Tibial nerve (tissue), 4 donors: ENCODE results near the gene ZNF579. TPM values are rescaled to one million over a fixed set of nuclear protein-coding genes. Genes with fewer than 3 reads are reported as not detected.
A peak's percentile ranks its signal among the peaks of the same experiment; 100 is the strongest.

Experiments
- DNase-seq, 2 donors: peaks; one replicate each; pipeline ENCODE4 v3.0.0-alpha.2; 2019; ENCODE audit warnings: low spot score in 2 of 2
- H3K27ac ChIP-seq, 4 donors: fragments of 200-600 bp; sonication (generic) in 3 of 4; one replicate each; pipeline ENCODE4 v1.5.1; 2017 to 2019; ENCODE audit warnings: mild to moderate bottlenecking in 1 of 4
- H3K27me3 ChIP-seq, 2 donors: fragments of 200-600 bp; sonication (generic) in 1 of 2; one replicate each; pipeline versions ENCODE4 v1.5.1 to v1.6.0; 2017 to 2019
- H3K36me3 ChIP-seq, 3 donors: fragments of 200-600 bp; sonication (generic); one replicate each; pipeline ENCODE4 v1.5.1; 2018 to 2019
- H3K4me1 ChIP-seq, 4 donors: fragments of 200-600 bp; sonication (generic) in 3 of 4; one replicate each; pipeline ENCODE4 v1.5.1; 2017 to 2019
- H3K4me3 ChIP-seq, 4 donors: fragments of 200-600 bp; sonication (generic) in 3 of 4; one replicate each; pipeline ENCODE4 v1.5.1; 2017 to 2019; ENCODE audit warnings: mild to moderate bottlenecking in 1 of 4, moderate library complexity in 1 of 4
- H3K9me3 ChIP-seq, 4 donors: fragments of 200-600 bp; sonication (generic) in 3 of 4; one replicate each; pipeline ENCODE4 v1.5.1; 2017 to 2019
- EP300 ChIP-seq, 2 donors: sonication (generic); formaldehyde crosslinking; IDR thresholded peaks; one replicate each; pipeline ENCODE4 v1.6.1; 2017; ENCODE audit warnings: antibody characterized with exemption in 2 of 2, mild to moderate bottlenecking in 1 of 2
- POLR2A ChIP-seq, 2 donors: fragments of 450-650 bp; IDR thresholded peaks; one replicate each; pipeline ENCODE4 v1.6.1; 2017; ENCODE audit warnings: antibody characterized with exemption in 2 of 2, mild to moderate bottlenecking in 2 of 2, moderate library complexity in 2 of 2
- WGBS, 2 donors: methylation state at CpG; one replicate each; pipeline ENCODE4 v1.1.5; 2018; 5-methylcytosine and 5-hydroxymethylcytosine counted together
- total RNA-seq, 4 donors: library from RNA; depleted of rRNA; stranded (reverse); fragments of >200 nt; gene quantifications; one replicate each; pipeline ENCODE4 v1.1.0, GENCODE V29; 2016
- TF ChIP-seq, protein P1 (sequence below), 5 experiments: fragments of 200-600 bp in 3 of 5; fragments of 450-650 bp in 2 of 5; sonication (generic) in 3 of 5; IDR thresholded peaks; one replicate each; pipeline ENCODE4 v1.5.1; 2016 to 2019; ENCODE audit warnings: antibody characterized with exemption in 5 of 5, mild to moderate bottlenecking in 3 of 5, moderate library complexity in 2 of 5

ZNF579 gene
- 1 to 10 TPM; 2.0 to 5.3 (median 4.2) TPM for total RNA-seq

DNA sequence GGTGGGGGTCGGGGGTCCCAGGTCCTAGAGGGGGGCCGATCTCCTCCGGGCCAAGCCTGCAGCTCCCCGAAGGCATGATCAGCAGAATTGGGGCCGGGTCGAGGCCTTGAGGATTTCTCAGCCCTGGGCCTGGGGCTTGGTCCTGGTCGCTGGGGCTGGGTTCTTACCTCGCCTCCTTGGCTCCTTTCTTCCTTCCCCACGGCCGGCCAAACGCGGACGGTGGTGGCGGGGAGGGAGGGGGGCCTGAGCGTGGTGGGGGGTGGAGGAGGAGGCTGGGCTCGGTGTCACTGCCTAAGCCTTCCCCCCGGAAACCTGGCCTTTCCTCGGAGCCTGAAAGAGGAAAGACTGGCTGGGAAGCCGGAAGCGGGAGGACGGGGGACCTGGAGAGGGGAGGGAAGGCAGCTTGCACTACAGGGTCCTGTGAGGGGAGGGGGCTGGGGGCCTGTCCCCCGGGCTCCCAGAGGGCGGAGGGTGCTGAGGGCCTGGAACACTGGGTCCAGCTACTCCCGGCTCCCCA, at the start of gene ZNF579:
Gene ZNF579 (minus strand): TSS at position 221 of the 517 bp plus-strand sequence. CDS start 1,209 bp downstream, outside the sequence.
- no peaks in the 10 kb centered on the region for H3K27me3 ChIP-seq
- peaks cover 0 to 34% (median 0%) of the 10 kb centered on the region in 3 donors for H3K36me3 ChIP-seq
- peak within 1 kb of the TSS; percentile 81 to 98 (median 94) for H3K27ac ChIP-seq
- H3K4me3 ChIP-seq, result peak within 1 kb of the TSS; percentile 73 to 97 (median 90)
- WGBS, 2 donors, result 1 to 2% methylated on average over 16 to 24 of the region's 24 CpGs
- TF ChIP-seq EP300 (IDR thresholded peaks at IDR 0.05), result peak in 1 of 2 donors; percentile 62
- TF ChIP-seq, protein P1, sequence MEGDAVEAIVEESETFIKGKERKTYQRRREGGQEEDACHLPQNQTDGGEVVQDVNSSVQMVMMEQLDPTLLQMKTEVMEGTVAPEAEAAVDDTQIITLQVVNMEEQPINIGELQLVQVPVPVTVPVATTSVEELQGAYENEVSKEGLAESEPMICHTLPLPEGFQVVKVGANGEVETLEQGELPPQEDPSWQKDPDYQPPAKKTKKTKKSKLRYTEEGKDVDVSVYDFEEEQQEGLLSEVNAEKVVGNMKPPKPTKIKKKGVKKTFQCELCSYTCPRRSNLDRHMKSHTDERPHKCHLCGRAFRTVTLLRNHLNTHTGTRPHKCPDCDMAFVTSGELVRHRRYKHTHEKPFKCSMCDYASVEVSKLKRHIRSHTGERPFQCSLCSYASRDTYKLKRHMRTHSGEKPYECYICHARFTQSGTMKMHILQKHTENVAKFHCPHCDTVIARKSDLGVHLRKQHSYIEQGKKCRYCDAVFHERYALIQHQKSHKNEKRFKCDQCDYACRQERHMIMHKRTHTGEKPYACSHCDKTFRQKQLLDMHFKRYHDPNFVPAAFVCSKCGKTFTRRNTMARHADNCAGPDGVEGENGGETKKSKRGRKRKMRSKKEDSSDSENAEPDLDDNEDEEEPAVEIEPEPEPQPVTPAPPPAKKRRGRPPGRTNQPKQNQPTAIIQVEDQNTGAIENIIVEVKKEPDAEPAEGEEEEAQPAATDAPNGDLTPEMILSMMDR (IDR thresholded peaks at IDR 0.05), result no peak
- TF ChIP-seq POLR2A (IDR thresholded peaks at IDR 0.05), result no peak
- peak; percentile 60 to 82 for DNase-seq
- H3K4me1 ChIP-seq, result peaks cover 0 to 31% (median 8%) of the 10 kb centered on the region in 4 donors
- no peaks in the 10 kb centered on the region for H3K9me3 ChIP-seq

- WGBS, 2 donors, result 88 to 89% methylated on average over 11 of the region's 11 CpGs
- Histone ChIP-seq H3K27ac (no peak overlapping the region), H3K36me3 (peaks cover 0 to 15% (median under 1%) of the 10 kb centered on the region in 3 donors), H3K9me3 (no peaks in the 10 kb centered on the region), H3K27me3 (no peaks in the 10 kb centered on the region), H3K4me1 (peaks cover 4 to 22% (median 6%) of the 10 kb centered on the region in 4 donors), H3K4me3 (no peak overlapping the region)
- TF ChIP-seq EP300 (IDR thresholded peaks at IDR 0.05) (no peak), POLR2A (IDR thresholded peaks at IDR 0.05) (no peak)
- TF ChIP-seq, protein P1 (IDR thresholded peaks at IDR 0.05), result no peak
- no peak for DNase-seq
Observed at GRCh38 chr19:55626350-55626749, 45.7 kb upstream of the ZNF579 start.

- H3K9me3 ChIP-seq, result no peaks in the 10 kb centered on the region
- H3K27ac ChIP-seq, result peak overlapping the region; percentile 89 to 99 (median 93)
- TF ChIP-seq, protein P1 (IDR thresholded peaks at IDR 0.05), result no peak
- TF ChIP-seq EP300 (IDR thresholded peaks at IDR 0.05) (no peak), POLR2A (IDR thresholded peaks at IDR 0.05) (no peak)
- peaks cover 4 to 22% (median 6%) of the 10 kb centered on the region in 4 donors for H3K4me1 ChIP-seq
- H3K4me3 ChIP-seq, result peak overlapping the region; percentile 46 to 71 (median 60)
- DNase-seq, result no peak
- peaks cover 0 to 29% (median 4%) of the 10 kb centered on the region in 3 donors for H3K36me3 ChIP-seq
- WGBS, 2 donors, result 42 to 44% methylated on average over 11 of the region's 11 CpGs
- H3K27me3 ChIP-seq, result no peaks in the 10 kb centered on the region
Observed at GRCh38 chr19:55625004-55625326, 44.3 kb upstream of the ZNF579 start.

DNA sequence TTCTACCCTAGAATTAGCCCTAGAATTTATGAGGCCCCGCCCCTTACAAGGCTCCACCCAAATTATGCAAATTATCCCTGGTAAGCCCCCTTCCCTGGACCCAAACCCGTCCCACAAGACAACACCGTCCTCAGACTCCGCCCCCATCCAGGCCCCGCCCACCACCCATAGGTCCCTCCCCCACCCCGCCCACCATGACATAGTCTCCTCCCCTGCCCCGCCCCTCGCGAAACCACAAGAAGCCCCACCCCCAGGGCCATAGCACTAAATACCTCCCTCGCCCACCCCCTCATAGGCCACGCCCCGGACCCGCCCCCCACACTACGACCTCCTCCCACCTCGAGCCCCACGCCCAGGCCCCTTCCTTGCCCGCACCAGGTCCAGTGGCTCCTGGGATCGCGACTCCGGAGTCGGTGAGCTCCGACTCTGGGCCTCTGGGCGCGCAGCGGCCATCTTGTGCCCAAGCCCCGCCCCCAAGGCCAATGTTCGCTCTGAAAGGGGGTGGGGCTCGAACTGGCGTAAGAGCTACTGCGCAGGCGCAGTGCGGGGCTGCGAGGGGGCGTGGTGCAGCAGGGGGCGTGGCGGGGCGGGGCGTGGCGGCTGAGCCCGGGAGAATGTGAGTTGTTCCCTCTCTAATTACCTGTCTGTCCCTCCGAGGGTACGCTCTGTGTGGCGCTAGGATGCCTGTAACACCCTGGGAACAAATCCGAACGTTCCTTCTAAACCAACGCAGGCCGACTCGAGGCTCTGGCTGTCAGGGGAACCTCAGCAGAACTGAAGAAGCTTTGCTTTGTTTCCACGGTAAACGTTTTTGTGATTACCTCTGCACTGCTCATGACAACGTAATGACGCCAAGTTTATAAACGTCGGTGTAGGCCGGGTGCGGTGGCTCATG, 43.7 kb upstream of the ZNF579 start, which contains the start of gene ZNF784:
Gene ZNF784 (minus strand): TSS at position 458 of the 895 bp plus-strand sequence. CDS start 5 bp downstream, at position 453.
- peaks cover 0 to 30% (median 4%) of the 10 kb centered on the region in 3 donors for H3K36me3 ChIP-seq
- H3K9me3 ChIP-seq, result no peaks in the 10 kb centered on the region
- TF ChIP-seq, protein P1 (IDR thresholded peaks at IDR 0.05), result no peak
- TF ChIP-seq POLR2A (IDR thresholded peaks at IDR 0.05), result peak in 1 of 2 donors; percentile 51
- TF ChIP-seq EP300 (IDR thresholded peaks at IDR 0.05), result peak; percentile 77 to 91
- H3K27me3 ChIP-seq, result no peaks in the 10 kb centered on the region
- H3K4me1 ChIP-seq, result peaks cover 4 to 22% (median 6%) of the 10 kb centered on the region in 4 donors
- H3K27ac ChIP-seq, result peak within 1 kb of the TSS; percentile 89 to 99 (median 93)
- peak within 1 kb of the TSS; percentile 46 to 71 (median 60) for H3K4me3 ChIP-seq
- peak; percentile 92 to 93 for DNase-seq
- 2% methylated on average over 40 of the region's 56 CpGs for WGBS, 2 donors
